WTC11 (cell line): ENCODE data around the gene MBD3.

Source experiments
- IRF2 ChIP-seq: sonication (generic); formaldehyde crosslinking; IDR thresholded peaks from 2 replicates; pipeline ENCODE4 v1.8.0; 2022; ENCODE audit warnings: low read depth, missing genetic modification reagents, borderline replicate concordance
- JUN ChIP-seq: sonication (generic); formaldehyde crosslinking; IDR thresholded peaks from 2 replicates; pipeline ENCODE4 v1.8.0; 2023; ENCODE audit warnings: mild to moderate bottlenecking, missing genetic modification reagents
- KAT7 ChIP-seq: sonication (generic); formaldehyde crosslinking; IDR thresholded peaks from 2 replicates; pipeline ENCODE4 v1.8.1; 2023; ENCODE audit warnings: missing genetic modification reagents, mild to moderate bottlenecking, borderline replicate concordance
- TEAD1 ChIP-seq: sonication (generic); formaldehyde crosslinking; IDR thresholded peaks from 2 replicates; pipeline ENCODE4 v1.8.0; 2022; ENCODE audit warnings: mild to moderate bottlenecking, missing genetic modification reagents
- TEAD4 ChIP-seq: sonication (generic); formaldehyde crosslinking; IDR thresholded peaks from 2 replicates; pipeline ENCODE4 v1.8.0; 2022; ENCODE audit warnings: mild to moderate bottlenecking, missing genetic modification reagents
- ZNF121 ChIP-seq: sonication (generic); formaldehyde crosslinking; IDR thresholded peaks from 2 replicates; pipeline ENCODE4 v1.8.0; 2023; ENCODE audit warnings: missing genetic modification reagents
- ZNF317 ChIP-seq: sonication (generic); formaldehyde crosslinking; IDR thresholded peaks from 2 replicates; pipeline ENCODE4 v1.8.1; 2023; ENCODE audit warnings: low read depth, mild to moderate bottlenecking, moderate library complexity, missing genetic modification reagents, borderline replicate concordance
- TF ChIP-seq, protein P1 (sequence below): sonication (generic); formaldehyde crosslinking; conservative IDR thresholded peaks from 2 replicates; pipeline ENCODE4 v1.8.1; 2022; ENCODE audit warnings: mild to moderate bottlenecking, missing genetic modification reagents
- TF ChIP-seq, protein P2 (sequence below): fragments of 250-450 bp; sonication (Bioruptor Pico); IDR thresholded peaks from 2 replicates; pipeline ENCODE4 v1.9.0; 2021; ENCODE audit warnings: mild to moderate bottlenecking
- TF ChIP-seq, protein P3 (sequence below): sonication (generic); formaldehyde crosslinking; IDR thresholded peaks from 2 replicates; pipeline ENCODE4 v1.8.0; 2022; ENCODE audit warnings: mild to moderate bottlenecking, missing genetic modification reagents
- TF ChIP-seq, protein P4 (sequence below): fragments of 200-600 bp; IDR thresholded peaks from 2 replicates; pipeline ENCODE4 v1.8.0; 2022; ENCODE audit warnings: antibody characterized with exemption
- TF ChIP-seq, protein P5 (sequence below): sonication (generic); formaldehyde crosslinking; IDR thresholded peaks from 2 replicates; pipeline ENCODE4 v1.8.0; 2022; ENCODE audit warnings: missing genetic modification reagents
- TF ChIP-seq, protein P6 (sequence below): sonication (generic); formaldehyde crosslinking; IDR thresholded peaks from 2 replicates; pipeline ENCODE4 v1.8.0; 2023; ENCODE audit warnings: missing genetic modification reagents
- TF ChIP-seq, protein P7 (sequence below): sonication (generic); formaldehyde crosslinking; IDR thresholded peaks from 2 replicates; pipeline ENCODE4 v1.8.0; 2023; ENCODE audit warnings: mild to moderate bottlenecking, missing genetic modification reagents

DNA sequence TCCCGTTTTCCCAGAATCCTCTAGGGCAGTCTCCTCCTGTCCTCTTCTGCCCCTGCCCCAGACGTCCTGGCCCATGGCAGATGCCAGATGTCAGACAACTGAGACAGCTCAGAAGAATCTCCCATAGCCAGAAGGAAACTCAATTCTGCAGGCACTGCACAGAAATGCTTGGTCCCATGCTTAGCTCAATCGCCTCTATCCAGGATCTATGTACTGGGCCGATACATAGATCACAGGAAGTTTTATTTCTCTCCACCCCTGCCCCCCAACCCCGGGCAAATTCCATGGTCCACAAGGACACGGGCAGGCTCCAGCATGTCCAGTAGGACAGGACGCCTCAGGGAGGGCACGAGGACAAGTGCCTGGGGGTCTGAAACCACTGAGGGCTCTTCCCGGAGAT, 4.8 kb downstream of the MBD3 start:
- TF ChIP-seq, protein P1, sequence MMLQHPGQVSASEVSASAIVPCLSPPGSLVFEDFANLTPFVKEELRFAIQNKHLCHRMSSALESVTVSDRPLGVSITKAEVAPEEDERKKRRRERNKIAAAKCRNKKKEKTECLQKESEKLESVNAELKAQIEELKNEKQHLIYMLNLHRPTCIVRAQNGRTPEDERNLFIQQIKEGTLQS (CRISPR knock-in tag), result no peak
- TF ChIP-seq, protein P2, sequence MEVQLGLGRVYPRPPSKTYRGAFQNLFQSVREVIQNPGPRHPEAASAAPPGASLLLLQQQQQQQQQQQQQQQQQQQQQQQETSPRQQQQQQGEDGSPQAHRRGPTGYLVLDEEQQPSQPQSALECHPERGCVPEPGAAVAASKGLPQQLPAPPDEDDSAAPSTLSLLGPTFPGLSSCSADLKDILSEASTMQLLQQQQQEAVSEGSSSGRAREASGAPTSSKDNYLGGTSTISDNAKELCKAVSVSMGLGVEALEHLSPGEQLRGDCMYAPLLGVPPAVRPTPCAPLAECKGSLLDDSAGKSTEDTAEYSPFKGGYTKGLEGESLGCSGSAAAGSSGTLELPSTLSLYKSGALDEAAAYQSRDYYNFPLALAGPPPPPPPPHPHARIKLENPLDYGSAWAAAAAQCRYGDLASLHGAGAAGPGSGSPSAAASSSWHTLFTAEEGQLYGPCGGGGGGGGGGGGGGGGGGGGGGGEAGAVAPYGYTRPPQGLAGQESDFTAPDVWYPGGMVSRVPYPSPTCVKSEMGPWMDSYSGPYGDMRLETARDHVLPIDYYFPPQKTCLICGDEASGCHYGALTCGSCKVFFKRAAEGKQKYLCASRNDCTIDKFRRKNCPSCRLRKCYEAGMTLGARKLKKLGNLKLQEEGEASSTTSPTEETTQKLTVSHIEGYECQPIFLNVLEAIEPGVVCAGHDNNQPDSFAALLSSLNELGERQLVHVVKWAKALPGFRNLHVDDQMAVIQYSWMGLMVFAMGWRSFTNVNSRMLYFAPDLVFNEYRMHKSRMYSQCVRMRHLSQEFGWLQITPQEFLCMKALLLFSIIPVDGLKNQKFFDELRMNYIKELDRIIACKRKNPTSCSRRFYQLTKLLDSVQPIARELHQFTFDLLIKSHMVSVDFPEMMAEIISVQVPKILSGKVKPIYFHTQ (CRISPR knock-in tag), result no peak
- TF ChIP-seq ZNF121 (no peak), KAT7 (no peak), TEAD4 (CRISPR knock-in tag) (no peak), JUN (CRISPR knock-in tag) (no peak), ZNF317 (CRISPR knock-in tag) (no peak), TEAD1 (no peak), IRF2 (CRISPR knock-in tag) (no peak)
- TF ChIP-seq, protein P3, sequence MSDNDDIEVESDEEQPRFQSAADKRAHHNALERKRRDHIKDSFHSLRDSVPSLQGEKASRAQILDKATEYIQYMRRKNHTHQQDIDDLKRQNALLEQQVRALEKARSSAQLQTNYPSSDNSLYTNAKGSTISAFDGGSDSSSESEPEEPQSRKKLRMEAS, result no peak
- TF ChIP-seq, protein P4, sequence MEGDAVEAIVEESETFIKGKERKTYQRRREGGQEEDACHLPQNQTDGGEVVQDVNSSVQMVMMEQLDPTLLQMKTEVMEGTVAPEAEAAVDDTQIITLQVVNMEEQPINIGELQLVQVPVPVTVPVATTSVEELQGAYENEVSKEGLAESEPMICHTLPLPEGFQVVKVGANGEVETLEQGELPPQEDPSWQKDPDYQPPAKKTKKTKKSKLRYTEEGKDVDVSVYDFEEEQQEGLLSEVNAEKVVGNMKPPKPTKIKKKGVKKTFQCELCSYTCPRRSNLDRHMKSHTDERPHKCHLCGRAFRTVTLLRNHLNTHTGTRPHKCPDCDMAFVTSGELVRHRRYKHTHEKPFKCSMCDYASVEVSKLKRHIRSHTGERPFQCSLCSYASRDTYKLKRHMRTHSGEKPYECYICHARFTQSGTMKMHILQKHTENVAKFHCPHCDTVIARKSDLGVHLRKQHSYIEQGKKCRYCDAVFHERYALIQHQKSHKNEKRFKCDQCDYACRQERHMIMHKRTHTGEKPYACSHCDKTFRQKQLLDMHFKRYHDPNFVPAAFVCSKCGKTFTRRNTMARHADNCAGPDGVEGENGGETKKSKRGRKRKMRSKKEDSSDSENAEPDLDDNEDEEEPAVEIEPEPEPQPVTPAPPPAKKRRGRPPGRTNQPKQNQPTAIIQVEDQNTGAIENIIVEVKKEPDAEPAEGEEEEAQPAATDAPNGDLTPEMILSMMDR, result no peak
- TF ChIP-seq, protein P5, sequence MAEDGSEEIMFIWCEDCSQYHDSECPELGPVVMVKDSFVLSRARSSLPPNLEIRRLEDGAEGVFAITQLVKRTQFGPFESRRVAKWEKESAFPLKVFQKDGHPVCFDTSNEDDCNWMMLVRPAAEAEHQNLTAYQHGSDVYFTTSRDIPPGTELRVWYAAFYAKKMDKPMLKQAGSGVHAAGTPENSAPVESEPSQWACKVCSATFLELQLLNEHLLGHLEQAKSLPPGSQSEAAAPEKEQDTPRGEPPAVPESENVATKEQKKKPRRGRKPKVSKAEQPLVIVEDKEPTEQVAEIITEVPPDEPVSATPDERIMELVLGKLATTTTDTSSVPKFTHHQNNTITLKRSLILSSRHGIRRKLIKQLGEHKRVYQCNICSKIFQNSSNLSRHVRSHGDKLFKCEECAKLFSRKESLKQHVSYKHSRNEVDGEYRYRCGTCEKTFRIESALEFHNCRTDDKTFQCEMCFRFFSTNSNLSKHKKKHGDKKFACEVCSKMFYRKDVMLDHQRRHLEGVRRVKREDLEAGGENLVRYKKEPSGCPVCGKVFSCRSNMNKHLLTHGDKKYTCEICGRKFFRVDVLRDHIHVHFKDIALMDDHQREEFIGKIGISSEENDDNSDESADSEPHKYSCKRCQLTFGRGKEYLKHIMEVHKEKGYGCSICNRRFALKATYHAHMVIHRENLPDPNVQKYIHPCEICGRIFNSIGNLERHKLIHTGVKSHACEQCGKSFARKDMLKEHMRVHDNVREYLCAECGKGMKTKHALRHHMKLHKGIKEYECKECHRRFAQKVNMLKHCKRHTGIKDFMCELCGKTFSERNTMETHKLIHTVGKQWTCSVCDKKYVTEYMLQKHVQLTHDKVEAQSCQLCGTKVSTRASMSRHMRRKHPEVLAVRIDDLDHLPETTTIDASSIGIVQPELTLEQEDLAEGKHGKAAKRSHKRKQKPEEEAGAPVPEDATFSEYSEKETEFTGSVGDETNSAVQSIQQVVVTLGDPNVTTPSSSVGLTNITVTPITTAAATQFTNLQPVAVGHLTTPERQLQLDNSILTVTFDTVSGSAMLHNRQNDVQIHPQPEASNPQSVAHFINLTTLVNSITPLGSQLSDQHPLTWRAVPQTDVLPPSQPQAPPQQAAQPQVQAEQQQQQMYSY (CRISPR knock-in tag), result no peak
- TF ChIP-seq, protein P6, sequence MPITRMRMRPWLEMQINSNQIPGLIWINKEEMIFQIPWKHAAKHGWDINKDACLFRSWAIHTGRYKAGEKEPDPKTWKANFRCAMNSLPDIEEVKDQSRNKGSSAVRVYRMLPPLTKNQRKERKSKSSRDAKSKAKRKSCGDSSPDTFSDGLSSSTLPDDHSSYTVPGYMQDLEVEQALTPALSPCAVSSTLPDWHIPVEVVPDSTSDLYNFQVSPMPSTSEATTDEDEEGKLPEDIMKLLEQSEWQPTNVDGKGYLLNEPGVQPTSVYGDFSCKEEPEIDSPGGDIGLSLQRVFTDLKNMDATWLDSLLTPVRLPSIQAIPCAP (CRISPR knock-in tag), result no peak
- TF ChIP-seq, protein P7, sequence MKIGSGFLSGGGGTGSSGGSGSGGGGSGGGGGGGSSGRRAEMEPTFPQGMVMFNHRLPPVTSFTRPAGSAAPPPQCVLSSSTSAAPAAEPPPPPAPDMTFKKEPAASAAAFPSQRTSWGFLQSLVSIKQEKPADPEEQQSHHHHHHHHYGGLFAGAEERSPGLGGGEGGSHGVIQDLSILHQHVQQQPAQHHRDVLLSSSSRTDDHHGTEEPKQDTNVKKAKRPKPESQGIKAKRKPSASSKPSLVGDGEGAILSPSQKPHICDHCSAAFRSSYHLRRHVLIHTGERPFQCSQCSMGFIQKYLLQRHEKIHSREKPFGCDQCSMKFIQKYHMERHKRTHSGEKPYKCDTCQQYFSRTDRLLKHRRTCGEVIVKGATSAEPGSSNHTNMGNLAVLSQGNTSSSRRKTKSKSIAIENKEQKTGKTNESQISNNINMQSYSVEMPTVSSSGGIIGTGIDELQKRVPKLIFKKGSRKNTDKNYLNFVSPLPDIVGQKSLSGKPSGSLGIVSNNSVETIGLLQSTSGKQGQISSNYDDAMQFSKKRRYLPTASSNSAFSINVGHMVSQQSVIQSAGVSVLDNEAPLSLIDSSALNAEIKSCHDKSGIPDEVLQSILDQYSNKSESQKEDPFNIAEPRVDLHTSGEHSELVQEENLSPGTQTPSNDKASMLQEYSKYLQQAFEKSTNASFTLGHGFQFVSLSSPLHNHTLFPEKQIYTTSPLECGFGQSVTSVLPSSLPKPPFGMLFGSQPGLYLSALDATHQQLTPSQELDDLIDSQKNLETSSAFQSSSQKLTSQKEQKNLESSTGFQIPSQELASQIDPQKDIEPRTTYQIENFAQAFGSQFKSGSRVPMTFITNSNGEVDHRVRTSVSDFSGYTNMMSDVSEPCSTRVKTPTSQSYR (CRISPR knock-in tag), result no peak
